Activated CD4-positive, alpha-beta T cell treated with anti-CD3 and anti-CD28 coated beads, Interleukin-2, amount 10 ng/mL, durations not matched to agents 7 days and 5 days (primary cell): ENCODE measurements around the gene NPRL2. TPM values are rescaled to one million over a fixed set of nuclear protein-coding genes. Genes with fewer than 3 reads are reported as not detected.

ENCODE experiments used
- CTCF ChIA-PET: fragments of 350-600 bp; sonication (Branson Sonifier 250); formaldehyde crosslinking; loops from one replicate; lab custom pipeline; 2021; ENCODE audit warnings: antibody characterized with exemption; lab: Charles Lee
- POLR2A ChIA-PET: fragments of 350-600 bp; sonication (Branson Sonifier 250); formaldehyde crosslinking; loops from one replicate; lab custom pipeline; 2021; ENCODE audit warnings: antibody characterized with exemption; lab: Charles Lee
- DNase-seq: peaks from one replicate; pipeline ENCODE4 v3.0.0-alpha.2; 2020
- H3K27ac Mint-ChIP-seq: one replicate; pipeline ENCODE4 v1.8.0; 2021; ENCODE audit warnings: mild to moderate bottlenecking, moderate library complexity, mixed read lengths
- H3K27me3 Mint-ChIP-seq: one replicate; pipeline ENCODE4 v1.8.0; 2021; ENCODE audit warnings: mixed read lengths
- H3K36me3 Mint-ChIP-seq: one replicate; pipeline ENCODE4 v1.8.0; 2021; ENCODE audit warnings: low read depth, mixed read lengths
- H3K4me1 Mint-ChIP-seq: one replicate; pipeline ENCODE4 v1.8.0; 2021; ENCODE audit warnings: mixed read lengths
- H3K4me3 Mint-ChIP-seq: one replicate; pipeline ENCODE4 v1.8.0; 2021; ENCODE audit warnings: mild to moderate bottlenecking, moderate library complexity, mixed read lengths
- H3K9me3 Mint-ChIP-seq: one replicate; pipeline ENCODE4 v1.8.0; 2021; ENCODE audit warnings: mixed read lengths
- total RNA-seq, 2 experiments: library from RNA; stranded (reverse); gene quantifications; one replicate each; pipeline ENCODE4 v1.2.3, GENCODE V29; 2021

NPRL2 gene
- total RNA-seq, 2 experiments from 2014 or later: 40.8 to 46.5 TPM

- H3K27me3 Mint-ChIP-seq: no peaks in the 10 kb centered on the region
- H3K27ac Mint-ChIP-seq: peak overlapping the region; percentile 95
- DNase-seq: no peak
- POLR2A ChIA-PET: interaction anchor here (2.2 kb wide), 1 partner anchor 9 kb away, joined by 11 read pairs; the partner anchor contains the start of genes CYB561D2 and NPRL2
- peaks cover 52% of the 10 kb centered on the region for H3K4me1 Mint-ChIP-seq
- CTCF ChIA-PET: interaction anchor here (1.1 to 2.3 kb wide), 3 partner anchors 8 to 42 kb away, joined by 3 to 13 read pairs (median 3); partner anchors contain the start of genes CYB561D2, HYAL3, NAA80 and NPRL2
- H3K9me3 Mint-ChIP-seq: no peaks in the 10 kb centered on the region
- H3K36me3 Mint-ChIP-seq: peaks cover 29% of the 10 kb centered on the region
- H3K4me3 Mint-ChIP-seq: peak overlapping the region; percentile 87
Measured at GRCh38 chr3:50341537-50341936, 9.0 kb downstream of the NPRL2 start.

- no peaks in the 10 kb centered on the region for H3K9me3 Mint-ChIP-seq
- CTCF ChIA-PET: interaction anchor here (0.6 to 2.3 kb wide), 6 partner anchors 9 to 60 kb away, joined by 3 to 13 read pairs (median 3); partner anchors contain the start of genes CYB561D2, HYAL3, NAA80 and NPRL2
Measured at GRCh38 chr3:50340448-50341329, 9.9 kb downstream of the NPRL2 start, which contains the start of gene RASSF1. Gene RASSF1 (minus strand): TSS chr3:50340836. CDS start chr3:50340805, 31 bp downstream.

GRCh38 chr3:50340147-50340447 lies 10.5 kb downstream of the NPRL2 start:
- peak overlapping the region; percentile 87 for H3K4me3 Mint-ChIP-seq
- ChIA-PET CTCF (interaction anchor here (0.6 to 2.3 kb wide), 4 partner anchors 10 to 60 kb away, joined by 3 to 13 read pairs (median 4); partner anchors contain the start of genes CYB561D2, NPRL2 and TUSC2), POLR2A (interaction anchor here (2.2 kb wide), 1 partner anchor 10 kb away, joined by 11 read pairs; the partner anchor contains the start of genes CYB561D2 and NPRL2)
- H3K9me3 Mint-ChIP-seq: no peaks in the 10 kb centered on the region
- no peak for DNase-seq
- peaks cover 54% of the 10 kb centered on the region for H3K4me1 Mint-ChIP-seq
- H3K27ac Mint-ChIP-seq: peak overlapping the region; percentile 95
- H3K27me3 Mint-ChIP-seq: no peaks in the 10 kb centered on the region
- H3K36me3 Mint-ChIP-seq: peaks cover 42% of the 10 kb centered on the region

More at GRCh38 chr3:50340448-50341329, 9.9 kb downstream of the NPRL2 start, which contains the start of gene RASSF1:
- peak within 1 kb of the TSS; percentile 87 for H3K4me3 Mint-ChIP-seq
- H3K4me1 Mint-ChIP-seq: peaks cover 53% of the 10 kb centered on the region
- peak within 1 kb of the TSS; percentile 95 for H3K27ac Mint-ChIP-seq
- H3K27me3 Mint-ChIP-seq: no peaks in the 10 kb centered on the region
- peak; percentile 80 for DNase-seq
- POLR2A ChIA-PET: interaction anchor here (2.2 kb wide), 1 partner anchor 10 kb away, joined by 11 read pairs; the partner anchor contains the start of genes CYB561D2 and NPRL2
- peaks cover 37% of the 10 kb centered on the region for H3K36me3 Mint-ChIP-seq

GRCh38 chr3:50339485-50340146 lies 11.0 kb downstream of the NPRL2 start:
- H3K9me3 Mint-ChIP-seq: no peaks in the 10 kb centered on the region
- ChIA-PET CTCF (interaction anchor here (0.6 to 9.2 kb wide), 3 partner anchors 8 to 69 kb away, joined by 3 to 76 read pairs (median 3); partner anchors contain the start of genes CYB561D2, NPRL2 and ZMYND10), POLR2A (interaction anchor here (1.3 kb wide), 1 partner anchor 10 kb away, joined by 4 read pairs; the partner anchor contains the start of genes CYB561D2 and NPRL2)
- H3K27ac Mint-ChIP-seq: peak overlapping the region; percentile 95
- peaks cover 42% of the 10 kb centered on the region for H3K36me3 Mint-ChIP-seq
- peak overlapping the region; percentile 87 for H3K4me3 Mint-ChIP-seq
- DNase-seq: no peak
- no peaks in the 10 kb centered on the region for H3K27me3 Mint-ChIP-seq
- H3K4me1 Mint-ChIP-seq: peaks cover 56% of the 10 kb centered on the region

- ChIA-PET POLR2A (interaction anchor here (0.6 to 1.3 kb wide), 2 partner anchors 11 to 263 kb away, joined by 4 read pairs; partner anchors contain the start of genes CYB561D2 and NPRL2), CTCF (interaction anchor here (0.7 to 9.2 kb wide), 7 partner anchors 9 to 92 kb away, joined by 3 to 76 read pairs (median 7); partner anchors contain the start of genes CYB561D2, HYAL3, IFRD2 and NAA80)
- Mint-ChIP-seq H3K4me1 (peaks cover 61% of the 10 kb centered on the region), H3K27me3 (no peaks in the 10 kb centered on the region), H3K36me3 (peaks cover 46% of the 10 kb centered on the region), H3K9me3 (no peaks in the 10 kb centered on the region), H3K27ac (peak overlapping the region; percentile 95), H3K4me3 (peak overlapping the region; percentile 87)
- no peak for DNase-seq
Measured at GRCh38 chr3:50338965-50339364, 11.6 kb downstream of the NPRL2 start.

- ChIA-PET POLR2A (interaction anchor here (0.7 to 1.7 kb wide), 6 partner anchors 9 to 276 kb away, joined by 3 to 11 read pairs (median 4); partner anchors contain the start of genes CISH, CYB561D2, HYAL3 and NAA80), CTCF (interaction anchor here (0.9 to 9.2 kb wide), 14 partner anchors 9 to 279 kb away, joined by 3 to 76 read pairs (median 5); partner anchors contain the start of genes CYB561D2, GNAI2, HYAL2 and HYAL3)
- peak overlapping the region; percentile 95 for H3K27ac Mint-ChIP-seq
- peaks cover 67% of the 10 kb centered on the region for H3K4me1 Mint-ChIP-seq
- peaks cover 59% of the 10 kb centered on the region for H3K36me3 Mint-ChIP-seq
- DNase-seq: peak; percentile 97
- H3K27me3 Mint-ChIP-seq: no peaks in the 10 kb centered on the region
- H3K4me3 Mint-ChIP-seq: peak overlapping the region; percentile 87
- H3K9me3 Mint-ChIP-seq: no peaks in the 10 kb centered on the region
Measured at GRCh38 chr3:50337175-50337861, 13.3 kb downstream of the NPRL2 start.

GRCh38 chr3:50336452-50337174 lies 14.0 kb downstream of the NPRL2 start:
- H3K36me3 Mint-ChIP-seq: peaks cover 64% of the 10 kb centered on the region
- H3K4me1 Mint-ChIP-seq: peaks cover 63% of the 10 kb centered on the region
- H3K9me3 Mint-ChIP-seq: no peaks in the 10 kb centered on the region
- peak overlapping the region; percentile 87 for H3K4me3 Mint-ChIP-seq
- H3K27ac Mint-ChIP-seq: peak overlapping the region; percentile 95
- DNase-seq: no peak
- ChIA-PET CTCF (interaction anchor here (0.6 to 9.2 kb wide), 16 partner anchors 9 to 279 kb away, joined by 3 to 76 read pairs (median 5); partner anchors contain the start of genes CYB561D2, GNAI2, HYAL2 and HYAL3), POLR2A (interaction anchor here (0.8 to 1.7 kb wide), 5 partner anchors 9 to 277 kb away, joined by 3 to 11 read pairs (median 4); partner anchors contain the start of genes CISH, CYB561D2, HYAL3 and NAA80)
- H3K27me3 Mint-ChIP-seq: no peaks in the 10 kb centered on the region

GRCh38 chr3:50334339-50335075 lies 16.1 kb downstream of the NPRL2 start:
- Mint-ChIP-seq H3K9me3 (no peaks in the 10 kb centered on the region), H3K4me1 (peaks cover 50% of the 10 kb centered on the region), H3K27ac (peak overlapping the region; percentile 88), H3K36me3 (peaks cover 77% of the 10 kb centered on the region), H3K27me3 (no peaks in the 10 kb centered on the region), H3K4me3 (peak overlapping the region; percentile 51)
- DNase-seq: no peak
- CTCF ChIA-PET: interaction anchor here (1.1 to 9.2 kb wide), 5 partner anchors 11 to 106 kb away, joined by 3 to 76 read pairs (median 4); partner anchors contain the start of genes CYB561D2, HYAL2, NPRL2 and ZMYND10
- POLR2A ChIA-PET: no interaction called here

GRCh38 chr3:50333744-50334328 lies 16.7 kb downstream of the NPRL2 start:
- ChIA-PET CTCF (interaction anchor here (1.1 to 9.2 kb wide), 5 partner anchors 11 to 106 kb away, joined by 3 to 76 read pairs (median 4); partner anchors contain the start of genes CYB561D2, HYAL2, NPRL2 and ZMYND10), POLR2A (no interaction called here)
- peaks cover 73% of the 10 kb centered on the region for H3K36me3 Mint-ChIP-seq
- no peak for DNase-seq
- H3K9me3 Mint-ChIP-seq: no peaks in the 10 kb centered on the region
- H3K4me3 Mint-ChIP-seq: peak overlapping the region; percentile 51
- H3K27ac Mint-ChIP-seq: peak overlapping the region; percentile 88
- H3K27me3 Mint-ChIP-seq: no peaks in the 10 kb centered on the region
- peaks cover 46% of the 10 kb centered on the region for H3K4me1 Mint-ChIP-seq
